Omental fat pad (tissue), 4 donors: ENCODE measurements around the gene SCAI. TPM values are rescaled to one million over a fixed set of nuclear protein-coding genes. Genes with fewer than 3 reads are reported as not detected.

Experiments
- ATAC-seq: fragments of 150-250 bp; one replicate; pipeline ENCODE4 v1.9.1; 2016; ENCODE audit warnings: mild to moderate bottlenecking, moderate library complexity; ENCODE audit not compliant: low FRiP score
- DNase-seq: peaks from one replicate; pipeline ENCODE4 v3.0.0-alpha.2; 2019; ENCODE audit warnings: low spot score
- CTCF ChIP-seq, 3 donors: fragments of 450-650 bp; IDR thresholded peaks; one replicate each; pipeline ENCODE4 v1.5.1; 2016 to 2017; ENCODE audit warnings: antibody characterized with exemption in 3 of 3, mild to moderate bottlenecking in 3 of 3, moderate library complexity in 2 of 3
- total RNA-seq, 4 donors: library from RNA; depleted of rRNA; stranded (reverse); fragments of >200 nt; gene quantifications; one replicate each; pipeline ENCODE4 v1.1.0, GENCODE V29; 2016

Gene SCAI
- total RNA-seq, 4 donors from 2014 or later: 4.0 to 9.1 (median 6.6) TPM

DNA sequence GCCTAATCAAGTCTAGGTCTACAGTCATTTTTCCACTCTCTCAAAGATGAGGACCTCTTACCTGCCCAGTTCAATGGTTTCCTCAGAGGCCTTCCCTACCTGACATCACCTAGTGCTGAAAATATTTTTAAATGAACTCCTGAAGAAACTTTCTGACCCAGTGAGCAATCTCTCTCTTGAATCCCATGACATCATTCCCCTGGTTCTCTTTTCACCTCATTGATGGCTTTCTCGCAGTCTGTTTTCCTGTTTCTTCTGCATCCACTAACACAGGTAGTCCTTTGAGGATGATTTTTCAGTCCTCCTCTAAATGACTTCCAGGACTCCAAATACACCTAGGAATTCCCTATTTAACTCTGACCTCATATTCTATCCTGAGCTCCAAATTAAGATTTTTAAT lies 40.3 kb downstream of the SCAI start:
- no peak for DNase-seq
- TF ChIP-seq CTCF (IDR thresholded peaks at IDR 0.05): no peak
- no peak for ATAC-seq

DNA sequence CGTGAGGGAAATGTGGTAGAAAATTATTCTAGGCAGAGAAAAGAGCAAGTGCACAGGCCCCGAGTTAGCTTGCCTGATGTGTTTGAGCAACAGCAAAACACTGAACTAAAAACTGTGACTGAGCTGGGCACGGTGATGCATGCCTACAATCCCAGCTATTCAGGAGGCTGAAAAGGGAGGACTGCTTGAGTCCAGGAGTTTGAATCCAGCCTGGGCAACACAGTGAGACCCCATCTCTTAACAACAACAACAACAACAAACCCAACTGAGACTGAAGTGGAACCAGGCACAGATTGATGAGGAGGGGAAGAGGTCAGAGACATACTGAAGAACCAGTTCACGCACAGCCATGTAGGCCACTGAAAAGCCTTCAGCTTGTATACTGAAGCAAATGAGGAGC lies 42.5 kb downstream of the SCAI start:
- DNase-seq (no peak), ATAC-seq (no peak)
- no peak for TF ChIP-seq CTCF (IDR thresholded peaks at IDR 0.05)

DNA sequence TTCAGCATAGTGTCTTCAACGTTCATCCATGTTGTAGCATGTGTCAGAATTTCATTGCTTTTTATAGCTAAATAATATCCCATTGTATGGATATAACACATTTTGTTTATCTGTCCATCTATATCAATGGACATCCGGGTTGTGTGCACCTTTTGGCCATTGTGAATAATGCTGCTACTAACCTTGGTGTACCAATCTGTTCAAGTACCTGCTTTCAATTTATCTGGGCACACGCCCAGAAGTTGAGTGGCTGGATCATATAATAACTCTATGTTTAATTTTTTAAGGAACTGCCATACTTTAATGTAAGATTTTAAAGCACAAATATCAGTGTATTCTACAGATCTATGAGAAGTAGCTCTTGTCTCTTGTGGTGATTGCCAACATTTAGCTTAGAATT lies 43.5 kb downstream of the SCAI start:
- TF ChIP-seq CTCF (IDR thresholded peaks at IDR 0.05): no peak

DNA sequence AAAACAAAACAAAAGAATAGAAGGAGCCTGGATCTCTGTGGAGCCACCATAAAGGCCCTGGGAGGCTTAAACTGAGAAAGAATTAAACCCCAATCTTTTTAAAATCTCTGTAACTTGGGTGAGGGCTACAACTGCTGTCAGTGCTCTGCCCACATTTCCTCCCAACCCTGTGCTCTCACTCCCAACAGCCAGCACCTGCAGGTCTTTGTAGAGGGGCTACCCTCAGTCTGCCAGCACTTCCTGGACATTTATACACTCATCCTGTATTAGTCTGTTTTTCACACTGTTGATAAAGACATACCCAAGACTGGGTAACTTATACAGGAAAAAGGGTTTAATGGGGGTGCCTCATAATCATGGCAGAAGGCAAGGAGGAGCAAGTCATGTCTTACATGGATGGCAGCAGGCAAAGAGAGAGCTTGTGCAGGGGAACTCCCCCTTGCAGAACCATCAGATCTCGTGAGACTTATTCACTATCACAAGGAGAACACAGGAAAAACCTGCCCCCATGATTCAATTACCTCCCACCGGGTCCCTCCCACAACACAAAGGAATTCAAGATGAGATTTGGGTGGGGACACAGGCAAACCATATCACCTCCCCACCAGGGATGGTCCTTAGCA lies 47.4 kb downstream of the SCAI start:
- ATAC-seq: no peak
- TF ChIP-seq CTCF (IDR thresholded peaks at IDR 0.05): no peak
- no peak for DNase-seq

More for the DNA sequence above, 43.5 kb downstream of the SCAI start:
- DNase-seq (no peak), ATAC-seq (no peak)

GRCh38 chr9:125091121-125091520 lies 52.2 kb downstream of the SCAI start:
- TF ChIP-seq CTCF (IDR thresholded peaks at IDR 0.05): no peak
- DNase-seq (no peak), ATAC-seq (no peak)

DNA sequence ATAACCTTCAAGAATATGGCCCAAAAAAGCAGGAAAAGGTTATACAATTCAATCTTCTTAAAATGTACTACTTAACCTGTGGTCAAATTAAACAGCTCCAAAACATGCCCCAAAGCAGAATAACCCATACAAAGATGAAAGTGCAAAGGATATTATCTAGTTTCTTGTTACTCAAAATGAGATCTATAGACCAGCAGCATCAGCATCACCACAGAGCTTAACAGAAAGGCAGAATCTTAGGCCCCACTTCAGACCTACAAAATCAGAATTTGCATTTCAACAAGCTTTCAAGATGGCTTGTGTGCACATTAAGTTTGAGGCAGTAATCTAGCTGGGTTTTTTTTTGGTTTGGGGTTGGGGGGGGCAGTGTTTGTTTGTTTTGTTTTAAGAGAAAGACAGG lies 54.0 kb downstream of the SCAI start:
- DNase-seq (no peak), ATAC-seq (no peak)
- TF ChIP-seq CTCF (IDR thresholded peaks at IDR 0.05): no peak

- TF ChIP-seq CTCF (IDR thresholded peaks at IDR 0.05): no peak
- ATAC-seq (no peak), DNase-seq (no peak)
Measured at GRCh38 chr9:125088752-125089151, 54.6 kb downstream of the SCAI start.
